K562 (cell line): ENCODE measurements around the gene GATA5. TPM values are rescaled to one million over a fixed set of nuclear protein-coding genes. Genes with fewer than 3 reads are reported as not detected.

Experiments
- ATAC-seq: fragments of 200-7000 bp; cut with Tn5 transposase; 3 replicates; pipeline ENCODE4 v1.9.1; 2020; ENCODE audit warnings: moderate library complexity
- BruUV-seq: library from RNA; stranded (reverse); fragments of 400-500 nt; replicated peaks from 2 replicates; lab custom pipeline; 2021; lab: Mats Ljungman, UMichigan
- CTCF ChIA-PET: fragments of 300-600 bp; formaldehyde crosslinking; extraction: SDS; loops from one replicate; lab custom pipeline; 2021; ENCODE audit warnings: low intra/inter-chr PET ratio; lab: Yijun Ruan, JAX
- POLR2A ChIA-PET: fragments of 300-600, 350-650 bp; sonication (Branson Sonifier 250); formaldehyde crosslinking; extraction: SDS; loops from one replicate; lab custom pipeline; 2021; ENCODE audit warnings: antibody characterized with exemption, inconsistent platforms; lab: Yijun Ruan, JAX
- DNase-seq, 4 experiments: peaks; one replicate each; pipeline versions ENCODE4 v3.0.0 to v3.0.0-alpha.2; 2011 to 2018; ENCODE audit warnings: low spot score in 3 of 4, mixed read lengths in 3 of 4; ENCODE audit errors: extremely low read depth in 1 of 4
- FAIRE-seq: peaks from 2 replicates; lab custom pipeline; 2011; peaks lifted over from hg19 to GRCh38; lab: Jason Lieb, UNC
- H2AFZ ChIP-seq: 2 replicates; pipeline ENCODE4 v1.6.0; 2011; ENCODE audit warnings: low read depth, low read length, control low read depth, inconsistent platforms
- H3K27ac ChIP-seq: fragments of 200-600 bp; 3 replicates; pipeline ENCODE4 v1.8.0; 2011; ENCODE audit warnings: low read depth, mild to moderate bottlenecking, control low read depth, inconsistent platforms, low read length, moderate library complexity, mixed read lengths; ENCODE audit errors: extremely low read depth
- H3K27me3 ChIP-seq, 2 experiments: fragments of 300-600 bp in 1 of 2; 2 replicates in 1 of 2; 3 replicates in 1 of 2; pipeline versions ENCODE4 v1.6.0 to v1.8.0; 2011; ENCODE audit warnings: inconsistent platforms in 2 of 2, low read length in 2 of 2, mild to moderate bottlenecking in 1 of 2, mixed read lengths in 1 of 2, moderate library complexity in 1 of 2; ENCODE audit not compliant: control insufficient read depth in 2 of 2, insufficient read depth in 2 of 2
- H3K36me3 ChIP-seq: fragments of 300-600 bp; 3 replicates; pipeline ENCODE4 v1.8.0; 2011; ENCODE audit warnings: mild to moderate bottlenecking, low read length, inconsistent platforms; ENCODE audit not compliant: control insufficient read depth, insufficient read depth
- H3K4me1 ChIP-seq, 2 experiments: fragments of 200-600 bp in 1 of 2; replicated peaks in 1 of 2; 2 replicates in 1 of 2; 3 replicates in 1 of 2; pipeline versions ENCODE4 v1.5.1 to v1.8.0; 2011; ENCODE audit warnings: inconsistent platforms in 2 of 2, low read length in 2 of 2, mild to moderate bottlenecking in 1 of 2, mixed read lengths in 1 of 2, moderate library complexity in 1 of 2; ENCODE audit not compliant: control insufficient read depth in 2 of 2, insufficient read depth in 2 of 2
- H3K4me2 ChIP-seq: 2 replicates; pipeline ENCODE4 v1.6.1; 2011; ENCODE audit warnings: low read length, control low read depth, inconsistent platforms, mixed read lengths; ENCODE audit not compliant: insufficient read depth
- H3K4me3 ChIP-seq: fragments of 200-600 bp; sonication (generic), shearing (Covaris generic); 2 replicates; pipeline ENCODE4 v1.5.1; 2016; ENCODE audit warnings: control low read depth, inconsistent platforms
- H3K79me2 ChIP-seq: fragments of 200-600 bp; 3 replicates; pipeline ENCODE4 v1.8.0; 2011; ENCODE audit warnings: low read length, inconsistent platforms; ENCODE audit not compliant: control insufficient read depth, insufficient read depth
- H3K9ac ChIP-seq, 2 experiments: 2 replicates each; pipeline versions ENCODE4 v1.6.0 to v1.6.1; 2011; ENCODE audit warnings: low read depth in 2 of 2, low read length in 2 of 2, control low read depth in 1 of 2, inconsistent platforms in 1 of 2, mild to moderate bottlenecking in 1 of 2, mixed read lengths in 1 of 2; ENCODE audit not compliant: insufficient read depth in 1 of 2
- H3K9me1 ChIP-seq: one replicate; pipeline ENCODE4 v1.6.0; 2011; ENCODE audit warnings: inconsistent platforms, mild to moderate bottlenecking, low read length, moderate library complexity; ENCODE audit not compliant: control insufficient read depth, insufficient read depth
- H3K9me3 ChIP-seq: replicated peaks from 2 replicates; pipeline ENCODE4 v1.5.1; 2011; ENCODE audit warnings: low read depth, low read length, inconsistent platforms; ENCODE audit not compliant: control insufficient read depth, insufficient read depth
- H4K20me1 ChIP-seq: replicated peaks from 2 replicates; pipeline ENCODE4 v1.6.1; 2011; ENCODE audit warnings: low read length, inconsistent platforms, mixed read lengths; ENCODE audit not compliant: control insufficient read depth, insufficient read depth
- HLTF ChIP-seq: fragments of 450-650 bp; IDR thresholded peaks from 2 replicates; pipeline ENCODE4 v1.6.1; 2016
- WGBS: fragments of 100-300 bp; shearing (Covaris generic); methylation state at CpG from one replicate; pipeline ENCODE4 v1.1.6; 2016; ENCODE audit warnings: low coverage, mixed read lengths; ENCODE audit not compliant: insufficient coverage; ENCODE audit errors: missing lambda C conversion rate; 5-methylcytosine and 5-hydroxymethylcytosine counted together
- in situ Hi-C: fragments of 300-500 bp; cut with MboI; formaldehyde crosslinking; loops from 4 replicates; pipeline ENCODE4 v1.15.0; 2018; ENCODE audit warnings: inconsistent platforms, mixed read lengths
- intact Hi-C: fragments of 100-400 bp; cut with micrococcal nuclease; formaldehyde crosslinking; loops from 2 replicates; pipeline ENCODE4 v1.14.2; 2022
- polyA plus RNA-seq, 8 experiments: library from polyadenylated mRNA; depleted of rRNA in 4 of 8; stranded (reverse) in 5 of 8; unstranded in 3 of 8; fragments of >200 nt; fragmentation: Nextera tagmentation in 2 of 8; fragmentation: Illumina TruSeq in 1 of 8; extraction: Ambion mirVana in 2 of 8; extraction: Trizol in 1 of 8; gene quantifications; 2 replicates each; pipeline versions ENCODE4 v1.2.1 to v1.2.3, GENCODE V29; 2011 to 2014; ENCODE audit warnings: inconsistent platforms in 1 of 8, missing spikeins in 1 of 8
- total RNA-seq, 7 experiments: library from RNA; depleted of rRNA in 6 of 7; stranded (reverse); fragments of >200 nt in 6 of 7; fragmentation: Illumina TruSeq in 2 of 7; extraction: Trizol in 2 of 7; gene quantifications; 2 replicates each; pipeline versions ENCODE4 v1.2.1 to v1.2.3, GENCODE V29; 2011 to 2021; ENCODE audit warnings: low replicate concordance in 1 of 7
- TF ChIP-seq, protein P1 (sequence below), 2 experiments: IDR thresholded peaks; 2 replicates each; pipeline ENCODE4 v1.6.1; 2011; ENCODE audit warnings: borderline replicate concordance in 1 of 2, control low read depth in 1 of 2, low read depth in 1 of 2, low read length in 1 of 2, mild to moderate bottlenecking in 1 of 2, mixed read lengths in 1 of 2, moderate library complexity in 1 of 2; ENCODE audit not compliant: insufficient read depth in 1 of 2, insufficient read length in 1 of 2, poor library complexity in 1 of 2, severe bottlenecking in 1 of 2; ENCODE audit errors: extremely low read depth in 1 of 2

Gene GATA5
- total and polyA plus RNA-seq, 9 of the 15 experiments (the other 6 are each of a cell fraction or from before 2014, with no cell fraction given) = 0.09 to 0.57 (median 0.20) TPM; not detected in 3

DNA sequence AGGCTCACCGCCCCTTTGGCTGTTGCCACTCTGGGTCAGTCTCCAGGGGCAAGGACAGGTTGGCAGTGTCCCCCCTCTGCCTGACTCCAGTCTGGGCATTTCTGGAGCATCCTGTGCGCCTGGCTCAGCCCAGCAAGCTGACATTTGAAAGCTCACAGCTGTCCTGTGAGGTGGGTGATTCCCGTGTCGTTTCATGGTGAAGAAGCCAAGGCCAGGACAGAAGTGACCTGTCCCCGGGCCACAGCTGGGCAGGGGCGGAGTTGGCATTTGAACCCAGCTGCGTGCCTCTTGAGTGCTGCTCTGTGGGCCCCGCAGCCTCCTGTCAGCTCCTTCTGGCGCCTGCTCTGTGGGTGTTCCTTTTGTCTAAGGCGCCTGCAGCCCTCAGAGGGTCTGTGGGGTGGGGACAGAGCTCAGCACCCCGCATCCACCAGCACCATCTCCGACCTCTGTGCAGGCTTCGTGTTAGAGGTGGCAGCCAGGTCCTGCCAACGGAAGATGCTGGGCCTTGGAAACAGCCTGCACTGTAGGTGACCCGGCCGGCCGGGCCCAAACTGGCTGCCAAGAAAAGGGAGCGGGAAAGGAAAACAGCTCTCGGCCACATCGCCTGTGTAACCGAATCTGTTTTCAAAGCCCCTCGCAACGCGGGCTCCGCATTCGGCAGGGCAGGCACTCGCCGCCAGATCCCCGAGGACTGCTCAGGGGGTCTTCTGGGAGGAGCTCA is 5.8 kb upstream of the GATA5 start:
- peak overlapping the region in 1 of 2 experiments; percentile 36; a peak in 2 of 4 replicates for H3K9ac ChIP-seq
- ATAC-seq (no peak), FAIRE-seq (no peak)
- no peaks in the 10 kb centered on the region for H3K9me3 ChIP-seq
- H2AFZ ChIP-seq = no peak overlapping the region
- H3K27ac ChIP-seq = no peak overlapping the region
- no peak overlapping the region; the same call in 1 of the 2 replicates for H3K4me2 ChIP-seq
- ChIA-PET CTCF (no interaction called here), POLR2A (interaction anchor here (0.6 to 1.9 kb wide), 3 partner anchors 10 to 185 kb away, joined by 3 to 8 read pairs (median 4); no protein-coding TSS in a partner anchor)
- H3K27me3 ChIP-seq = peaks cover under 1 to 30% of the 10 kb centered on the region in 2 experiments; a peak in 2 of 5 replicates
- H3K79me2 ChIP-seq = no peaks in the 10 kb centered on the region
- in situ Hi-C loops = no loop called here
- intact Hi-C loops = no loop called here
- no peaks in the 10 kb centered on the region for H4K20me1 ChIP-seq
- no TSS peak for BruUV-seq
- TF ChIP-seq HLTF = no peak
- TF ChIP-seq, protein P1, sequence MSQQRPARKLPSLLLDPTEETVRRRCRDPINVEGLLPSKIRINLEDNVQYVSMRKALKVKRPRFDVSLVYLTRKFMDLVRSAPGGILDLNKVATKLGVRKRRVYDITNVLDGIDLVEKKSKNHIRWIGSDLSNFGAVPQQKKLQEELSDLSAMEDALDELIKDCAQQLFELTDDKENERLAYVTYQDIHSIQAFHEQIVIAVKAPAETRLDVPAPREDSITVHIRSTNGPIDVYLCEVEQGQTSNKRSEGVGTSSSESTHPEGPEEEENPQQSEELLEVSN (IDR thresholded peaks at IDR 0.05; ENCODE audit: borderline replicate concordance in 1 of 2, extremely low read depth in 1 of 2, insufficient read depth in 1 of 2, insufficient read length in 1 of 2, low read depth in 1 of 2, low read length in 1 of 2, poor library complexity in 1 of 2, severe bottlenecking in 1 of 2) = peak in 1 of 2 experiments; percentile 38
- TF ChIP-seq, all 486 proteins: peak for 1
- no peak for DNase-seq
- Histone ChIP-seq H3K4me3 (no peak overlapping the region), H3K4me1 (peaks cover 35 to 85% of the 10 kb centered on the region in 2 experiments), H3K36me3 (no peaks in the 10 kb centered on the region), H3K9me1 (peaks cover 2% of the 10 kb centered on the region)
- WGBS = 40% methylated on average over 18 of the region's 29 CpGs
